Breast epithelium (tissue), 3 donors: ENCODE measurements around the gene ZNF225.

Experiments used
- POLR2A ChIP-seq: fragments of 450-650 bp; IDR thresholded peaks from one replicate; pipeline ENCODE4 v1.6.1; 2016; ENCODE audit warnings: antibody characterized with exemption, mild to moderate bottlenecking, moderate library complexity
- POLR2AphosphoS5 ChIP-seq, 3 donors: sonication (generic); formaldehyde crosslinking; IDR thresholded peaks; one replicate each; pipeline ENCODE4 v1.6.1; 2017; ENCODE audit warnings: antibody characterized with exemption in 3 of 3
- TF ChIP-seq, protein P1 (sequence below), 3 donors: fragments of 450-650 bp; IDR thresholded peaks; one replicate each; pipeline ENCODE4 v1.5.1; 2016 to 2017; ENCODE audit warnings: antibody characterized with exemption in 3 of 3, mild to moderate bottlenecking in 3 of 3, moderate library complexity in 3 of 3

DNA sequence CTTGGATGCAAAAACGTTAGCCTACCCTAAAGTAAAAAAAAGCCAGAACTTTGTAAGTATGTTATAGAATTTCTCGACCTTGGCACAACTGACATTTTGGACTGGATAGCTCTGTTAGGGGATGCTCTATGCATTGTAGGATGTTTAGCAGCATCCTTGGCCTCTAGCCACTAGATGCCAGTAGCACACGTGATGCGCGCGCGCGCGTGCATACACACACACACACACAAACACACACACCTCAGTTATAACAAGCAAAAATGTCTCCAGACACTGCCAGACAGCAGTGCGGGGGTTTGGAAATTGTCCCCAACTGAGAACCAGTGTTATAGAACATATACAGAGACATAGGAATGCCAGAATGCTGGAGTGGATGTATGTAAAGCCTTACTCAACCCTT is 68.9 kb downstream of the ZNF225 start:
- TF ChIP-seq POLR2AphosphoS5 (IDR thresholded peaks at IDR 0.05): no peak
- TF ChIP-seq, protein P1, sequence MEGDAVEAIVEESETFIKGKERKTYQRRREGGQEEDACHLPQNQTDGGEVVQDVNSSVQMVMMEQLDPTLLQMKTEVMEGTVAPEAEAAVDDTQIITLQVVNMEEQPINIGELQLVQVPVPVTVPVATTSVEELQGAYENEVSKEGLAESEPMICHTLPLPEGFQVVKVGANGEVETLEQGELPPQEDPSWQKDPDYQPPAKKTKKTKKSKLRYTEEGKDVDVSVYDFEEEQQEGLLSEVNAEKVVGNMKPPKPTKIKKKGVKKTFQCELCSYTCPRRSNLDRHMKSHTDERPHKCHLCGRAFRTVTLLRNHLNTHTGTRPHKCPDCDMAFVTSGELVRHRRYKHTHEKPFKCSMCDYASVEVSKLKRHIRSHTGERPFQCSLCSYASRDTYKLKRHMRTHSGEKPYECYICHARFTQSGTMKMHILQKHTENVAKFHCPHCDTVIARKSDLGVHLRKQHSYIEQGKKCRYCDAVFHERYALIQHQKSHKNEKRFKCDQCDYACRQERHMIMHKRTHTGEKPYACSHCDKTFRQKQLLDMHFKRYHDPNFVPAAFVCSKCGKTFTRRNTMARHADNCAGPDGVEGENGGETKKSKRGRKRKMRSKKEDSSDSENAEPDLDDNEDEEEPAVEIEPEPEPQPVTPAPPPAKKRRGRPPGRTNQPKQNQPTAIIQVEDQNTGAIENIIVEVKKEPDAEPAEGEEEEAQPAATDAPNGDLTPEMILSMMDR (IDR thresholded peaks at IDR 0.05): no peak
- TF ChIP-seq POLR2A: no peak
